ENCODE measurements around the gene TCF4. TPM values are rescaled to one million over a fixed set of nuclear protein-coding genes. Genes with fewer than 3 reads are reported as not detected.

Gene TCF4
- total RNA-seq, 1 experiment from 2014 or later, result 55.8 TPM

DNA sequence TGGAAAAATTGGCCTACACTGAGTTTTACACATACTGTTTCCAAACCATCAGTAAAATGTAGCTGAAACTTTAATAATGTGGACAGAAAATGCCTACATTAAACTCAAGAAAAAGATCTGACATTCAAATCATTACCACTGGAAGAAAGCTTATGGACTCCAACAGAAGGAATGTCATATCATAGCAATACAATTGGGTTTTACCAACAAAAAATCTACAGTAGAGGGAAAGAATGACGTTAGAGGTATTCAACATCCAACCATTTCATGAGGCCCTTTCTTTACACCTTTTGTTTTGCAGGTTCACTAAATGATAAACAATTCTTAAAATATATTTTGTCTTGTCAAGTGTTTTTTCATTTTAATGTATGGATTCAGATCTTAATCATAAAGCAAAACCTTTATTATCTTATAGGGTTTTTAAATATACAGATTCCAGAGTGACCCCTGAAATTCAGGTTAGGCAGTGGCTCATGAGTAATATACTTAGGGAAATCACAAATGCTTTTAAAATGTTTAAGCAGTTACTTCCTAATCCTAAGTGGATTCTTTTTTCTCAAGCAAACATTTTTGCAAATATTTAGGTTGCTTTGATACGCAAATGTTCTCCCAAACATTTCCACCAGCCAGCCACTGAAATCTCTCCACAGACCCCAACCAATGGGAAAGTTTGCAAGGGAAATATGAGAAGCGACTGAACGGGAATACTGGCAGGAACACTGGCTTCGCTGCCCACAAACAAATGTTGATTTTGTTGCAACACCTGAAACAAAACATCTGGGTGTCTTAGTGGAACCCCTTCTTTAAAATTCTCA, 168.7 kb downstream of the TCF4 start:
- H3K9me3 ChIP-seq (replicated peaks), result no peaks in the 10 kb centered on the region
- H3K4me1 ChIP-seq (replicated peaks), result peaks cover 20% of the 10 kb centered on the region
- no peaks in the 10 kb centered on the region for H3K27me3 ChIP-seq (replicated peaks)
- DNase-seq (ENCODE audit: low read depth in 1 of 2, low spot score in 2 of 2), result no peak
- no peaks in the 10 kb centered on the region for H3K36me3 ChIP-seq
- no peak overlapping the region; the same call in 1 of the 2 replicates for H3K27ac ChIP-seq
- H3K4me3 ChIP-seq, result no peak overlapping the region

DNA sequence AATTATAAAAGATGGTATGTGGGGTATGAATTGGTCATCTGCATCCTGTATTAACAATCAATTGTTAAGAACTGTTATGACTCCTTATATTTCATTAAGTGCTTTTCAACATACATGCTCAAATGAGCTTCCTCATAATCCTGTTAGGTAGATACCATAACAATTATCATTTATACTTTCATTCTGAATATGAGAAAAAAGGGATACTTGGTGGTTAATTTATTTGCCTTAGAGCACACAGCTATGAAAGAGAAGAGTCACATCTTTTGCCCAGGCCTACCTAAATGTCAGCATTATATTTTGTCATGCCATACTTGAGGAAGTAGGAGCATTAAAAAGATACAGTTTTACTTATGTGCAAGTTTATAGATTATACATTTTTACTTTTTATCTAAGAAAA, 169.6 kb downstream of the TCF4 start:
- Histone ChIP-seq H3K27ac (no peak overlapping the region), H3K36me3 (no peaks in the 10 kb centered on the region), H3K4me3 (no peak overlapping the region), H3K4me1 (replicated peaks) (peaks cover 17% of the 10 kb centered on the region), H3K27me3 (replicated peaks) (no peaks in the 10 kb centered on the region), H3K9me3 (replicated peaks) (no peaks in the 10 kb centered on the region)
- no peak for DNase-seq (ENCODE audit: low read depth in 1 of 2, low spot score in 2 of 2)

DNA sequence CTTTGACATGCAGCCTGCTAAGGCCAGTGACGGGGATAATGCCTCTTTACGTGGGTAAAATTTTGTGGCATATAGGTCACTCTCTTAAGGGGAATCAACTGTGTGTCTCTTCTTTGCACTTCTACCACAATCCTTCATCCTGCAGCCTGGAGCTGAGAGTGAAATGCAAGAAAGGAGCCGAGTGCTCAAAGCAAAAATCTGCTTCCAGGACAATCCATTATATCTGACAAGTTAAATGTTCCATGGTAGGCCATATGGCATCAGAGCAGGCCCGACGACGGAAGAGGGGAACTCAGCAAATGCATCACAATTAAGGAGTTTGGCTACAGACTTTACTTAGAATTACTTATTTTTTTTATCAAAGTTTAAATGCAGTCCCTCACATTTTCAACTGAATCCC, 171.2 kb downstream of the TCF4 start:
- H3K4me1 ChIP-seq (replicated peaks), result peaks cover 21% of the 10 kb centered on the region
- H3K27me3 ChIP-seq (replicated peaks), result no peaks in the 10 kb centered on the region
- H3K9me3 ChIP-seq (replicated peaks), result no peaks in the 10 kb centered on the region
- no peak overlapping the region for H3K27ac ChIP-seq
- H3K36me3 ChIP-seq, result no peaks in the 10 kb centered on the region
- no peak for DNase-seq (ENCODE audit: low read depth in 1 of 2, low spot score in 2 of 2)
- H3K4me3 ChIP-seq, result no peak overlapping the region

DNA sequence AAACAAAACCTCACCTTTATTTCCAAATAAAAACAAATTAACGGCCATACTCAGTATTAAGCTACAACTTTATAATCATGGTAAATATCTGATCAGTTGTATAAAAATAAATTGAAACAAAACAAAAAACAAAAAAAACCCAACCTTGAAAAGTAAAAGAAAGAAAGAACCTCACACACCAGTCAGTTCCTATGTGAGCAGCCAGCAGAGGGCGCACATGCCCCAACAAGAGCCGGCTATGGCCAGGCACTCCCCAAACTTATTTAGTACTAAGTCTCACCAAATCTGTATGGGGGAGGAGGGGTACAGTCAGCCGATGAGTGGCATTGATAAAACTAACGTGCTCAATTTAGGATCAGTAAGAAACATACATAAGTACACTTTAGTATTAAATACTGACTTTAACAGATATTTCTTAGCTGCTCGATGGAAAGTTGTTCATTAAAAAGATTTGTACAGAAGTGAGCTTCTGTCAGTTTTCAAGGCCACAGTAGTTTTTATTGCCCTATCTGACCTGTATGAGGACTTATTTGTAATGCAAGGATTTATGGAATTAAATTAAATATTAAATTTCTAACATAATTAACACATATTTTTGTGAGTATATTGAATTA, 172.6 kb downstream of the TCF4 start:
- Histone ChIP-seq H3K27me3 (replicated peaks) (no peaks in the 10 kb centered on the region), H3K27ac (no peak overlapping the region), H3K36me3 (no peaks in the 10 kb centered on the region), H3K4me3 (no peak overlapping the region), H3K4me1 (replicated peaks) (peaks cover 13% of the 10 kb centered on the region), H3K9me3 (replicated peaks) (no peaks in the 10 kb centered on the region)
- peak; percentile 69 to 81 for DNase-seq (ENCODE audit: low read depth in 1 of 2, low spot score in 2 of 2)

DNA sequence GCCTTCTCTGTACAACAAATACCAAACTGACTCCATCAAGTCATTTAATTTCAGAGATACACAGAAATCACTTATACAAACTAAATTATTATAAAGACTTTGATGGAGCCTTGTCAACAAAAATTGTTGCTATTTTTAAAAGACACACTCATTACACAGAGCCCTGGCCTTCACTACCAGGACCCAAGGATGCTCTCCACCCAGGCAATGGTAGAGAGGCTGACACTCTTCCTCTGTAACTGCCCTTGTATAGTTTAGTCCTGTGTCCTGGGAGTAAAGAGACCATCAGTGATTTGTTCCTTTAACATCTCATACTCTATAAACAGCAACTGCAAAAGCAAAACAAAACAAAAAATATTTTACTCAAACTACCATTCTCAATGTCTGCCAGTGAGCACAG, 173.5 kb downstream of the TCF4 start:
- Histone ChIP-seq H3K9me3 (replicated peaks) (no peaks in the 10 kb centered on the region), H3K27me3 (replicated peaks) (no peaks in the 10 kb centered on the region), H3K27ac (no peak overlapping the region), H3K36me3 (no peaks in the 10 kb centered on the region), H3K4me3 (no peak overlapping the region), H3K4me1 (replicated peaks) (peaks cover 5% of the 10 kb centered on the region)
- no peak for DNase-seq (ENCODE audit: low read depth in 1 of 2, low spot score in 2 of 2)

DNA sequence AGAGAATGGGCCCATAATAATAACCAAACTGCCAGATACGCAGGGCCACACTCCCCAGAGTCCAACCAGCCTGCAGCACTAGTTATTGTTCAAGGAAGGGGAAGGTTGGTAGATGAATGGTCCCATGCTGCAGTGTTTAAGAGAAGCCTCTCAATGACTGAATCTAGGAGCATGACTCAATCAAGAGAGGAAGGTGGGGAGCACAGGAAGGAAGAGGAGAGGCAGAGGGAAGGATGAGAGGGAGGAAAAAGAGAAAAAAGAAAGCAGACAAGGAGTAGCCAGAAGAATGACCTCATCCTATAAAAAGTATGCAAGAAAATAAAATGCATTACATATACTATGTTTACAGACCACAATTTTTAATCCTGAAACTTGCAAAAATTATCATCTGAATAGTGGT, 174.5 kb downstream of the TCF4 start:
- Histone ChIP-seq H3K4me3 (no peak overlapping the region), H3K27ac (no peak overlapping the region), H3K36me3 (no peaks in the 10 kb centered on the region), H3K27me3 (replicated peaks) (no peaks in the 10 kb centered on the region), H3K9me3 (replicated peaks) (no peaks in the 10 kb centered on the region), H3K4me1 (replicated peaks) (peaks cover 5% of the 10 kb centered on the region)
- DNase-seq (ENCODE audit: low read depth in 1 of 2, low spot score in 2 of 2), result no peak

DNA sequence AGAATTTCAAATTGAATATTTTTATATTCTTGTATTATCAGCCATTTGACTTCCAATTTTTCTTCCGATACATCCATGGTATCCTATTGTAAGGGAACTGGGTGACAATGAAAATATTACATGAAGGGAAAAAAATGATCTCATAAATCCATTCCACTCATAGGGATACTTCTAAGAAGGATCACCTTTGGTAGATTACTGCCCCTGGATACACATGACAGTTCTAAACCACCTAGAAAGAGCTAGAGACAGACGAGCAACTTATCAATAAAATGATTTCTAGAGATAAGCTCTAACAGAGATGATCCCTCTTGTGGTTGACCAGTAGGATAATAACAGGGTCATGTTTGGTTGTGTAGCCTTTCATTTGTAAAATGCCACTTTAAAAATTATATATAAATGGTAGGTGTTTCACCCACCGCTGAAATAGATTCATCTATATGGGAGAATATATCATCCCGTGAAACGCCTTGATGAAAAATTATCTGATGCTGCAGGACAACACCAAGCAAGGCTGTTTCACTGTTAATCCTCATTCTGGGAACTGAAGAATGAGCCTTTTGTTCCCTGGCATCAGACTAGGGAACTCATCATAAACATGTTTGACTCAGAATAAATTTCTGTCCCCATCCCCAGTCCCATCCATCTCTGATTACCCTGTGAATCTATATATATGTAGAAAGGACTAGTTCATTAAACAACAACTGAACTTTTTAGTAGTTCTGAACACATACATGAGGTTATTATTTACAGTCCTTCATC, 180.0 kb downstream of the TCF4 start:
- no peak for DNase-seq (ENCODE audit: low read depth in 1 of 2, low spot score in 2 of 2)
- H3K27me3 ChIP-seq (replicated peaks), result no peaks in the 10 kb centered on the region
- H3K4me3 ChIP-seq, result no peak overlapping the region
- H3K27ac ChIP-seq, result no peak overlapping the region
- H3K36me3 ChIP-seq, result no peaks in the 10 kb centered on the region
- no peaks in the 10 kb centered on the region for H3K9me3 ChIP-seq (replicated peaks)
- H3K4me1 ChIP-seq (replicated peaks), result peaks cover 31% of the 10 kb centered on the region

DNA sequence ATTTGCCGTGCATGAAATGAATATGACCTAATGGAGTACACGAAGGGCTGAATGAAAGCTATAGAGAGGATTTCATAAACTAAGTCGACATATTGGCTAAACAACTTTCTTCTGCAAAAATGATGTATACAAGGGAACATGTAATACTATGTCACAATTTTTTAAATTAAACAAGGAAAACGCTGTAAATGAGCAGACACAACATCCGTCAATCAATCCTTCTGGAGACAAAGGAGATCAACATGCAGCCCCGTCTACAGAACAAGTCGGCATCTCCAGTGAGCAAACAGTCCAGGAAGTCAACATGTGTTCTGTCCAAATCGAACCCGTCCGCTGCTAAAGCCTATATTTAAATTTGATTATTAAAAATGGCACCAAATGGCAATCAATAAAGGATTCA, 180.8 kb downstream of the TCF4 start:
- DNase-seq (ENCODE audit: low read depth in 1 of 2, low spot score in 2 of 2), result no peak
- H3K27me3 ChIP-seq (replicated peaks), result no peaks in the 10 kb centered on the region
- H3K9me3 ChIP-seq (replicated peaks), result no peaks in the 10 kb centered on the region
- no peak overlapping the region for H3K4me3 ChIP-seq
- H3K36me3 ChIP-seq, result no peaks in the 10 kb centered on the region
- no peak overlapping the region for H3K27ac ChIP-seq
- H3K4me1 ChIP-seq (replicated peaks), result peaks cover 34% of the 10 kb centered on the region

DNA sequence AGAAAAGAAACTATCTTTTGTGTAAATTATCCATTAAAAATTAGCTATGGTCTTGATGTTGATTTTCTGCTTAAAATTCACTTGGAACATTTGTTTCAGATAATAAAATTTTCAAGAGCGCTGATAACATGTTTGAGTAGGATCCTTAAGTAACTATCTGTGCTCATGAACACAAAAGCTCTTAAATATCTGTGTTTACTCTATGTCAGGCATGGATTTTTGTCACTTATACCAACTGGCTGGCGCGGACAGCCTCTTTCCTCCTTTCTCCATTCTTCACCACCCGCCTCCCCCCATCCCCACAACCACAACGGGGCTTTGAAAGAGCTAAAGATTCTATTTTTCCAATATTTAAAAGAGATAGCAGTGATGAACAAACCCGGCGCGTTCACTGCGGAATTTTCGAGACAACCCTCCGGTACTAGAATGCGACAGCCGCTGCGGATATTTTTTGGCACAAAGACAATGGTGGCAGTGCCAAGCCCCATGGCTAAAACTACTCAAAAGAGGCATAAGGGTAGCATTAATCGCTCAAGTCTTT, 181.5 kb downstream of the TCF4 start:
- H3K4me3 ChIP-seq, result no peak overlapping the region
- H3K27ac ChIP-seq, result no peak overlapping the region
- no peaks in the 10 kb centered on the region for H3K9me3 ChIP-seq (replicated peaks)
- H3K36me3 ChIP-seq, result no peaks in the 10 kb centered on the region
- DNase-seq (ENCODE audit: low read depth in 1 of 2, low spot score in 2 of 2), result no peak
- H3K4me1 ChIP-seq (replicated peaks), result peaks cover 34% of the 10 kb centered on the region
- H3K27me3 ChIP-seq (replicated peaks), result no peaks in the 10 kb centered on the region

DNA sequence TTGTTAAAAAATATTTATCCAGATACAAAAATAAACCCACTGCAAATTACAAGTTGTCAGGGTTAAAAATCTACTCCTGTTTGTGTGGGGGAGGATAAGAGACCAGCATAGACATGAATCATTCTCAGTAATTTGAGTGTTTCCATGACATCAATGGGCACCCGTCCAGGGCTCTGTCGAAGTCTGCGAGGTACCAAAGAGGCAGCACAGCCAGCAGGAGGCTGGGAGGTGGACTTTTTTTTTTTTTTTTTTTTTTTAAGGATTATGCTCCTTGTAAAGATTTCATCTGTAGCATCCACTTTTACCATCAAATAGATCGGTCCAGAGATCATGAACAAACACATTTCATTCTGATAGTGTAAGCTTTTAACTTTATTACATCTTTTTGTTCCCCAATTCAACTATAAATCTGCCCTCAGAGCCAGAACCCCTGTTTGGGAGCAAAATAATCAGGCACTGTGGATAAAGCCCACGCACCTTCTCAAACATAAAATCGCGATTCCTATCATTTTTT, 182.0 kb downstream of the TCF4 start:
- Histone ChIP-seq H3K4me1 (replicated peaks) (peaks cover 38% of the 10 kb centered on the region), H3K4me3 (no peak overlapping the region), H3K27ac (peak overlapping the region; percentile 41), H3K27me3 (replicated peaks) (no peaks in the 10 kb centered on the region), H3K9me3 (replicated peaks) (no peaks in the 10 kb centered on the region), H3K36me3 (no peaks in the 10 kb centered on the region)
- peak; percentile 91 to 92 for DNase-seq (ENCODE audit: low read depth in 1 of 2, low spot score in 2 of 2)

DNA sequence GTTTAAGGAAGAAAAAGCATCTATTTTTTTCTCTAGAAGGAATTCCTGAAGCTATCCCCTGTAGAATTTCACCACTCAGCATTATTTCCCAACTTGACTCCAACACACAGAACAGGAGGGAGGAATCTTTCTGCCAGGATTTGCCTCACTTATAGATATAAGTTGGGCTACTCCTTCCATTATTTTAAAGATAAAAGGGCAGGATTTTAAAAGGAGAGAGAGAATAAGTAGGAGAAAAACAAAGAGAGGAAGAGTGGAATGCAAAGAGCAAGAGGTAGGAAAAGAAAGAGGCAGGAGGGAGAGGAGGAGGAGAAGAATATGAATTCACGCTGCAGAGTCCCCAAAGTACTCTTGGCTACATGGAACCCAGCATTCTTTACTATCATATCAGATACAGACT, 182.5 kb downstream of the TCF4 start:
- H3K27ac ChIP-seq, result peak overlapping the region; percentile 41

DNA sequence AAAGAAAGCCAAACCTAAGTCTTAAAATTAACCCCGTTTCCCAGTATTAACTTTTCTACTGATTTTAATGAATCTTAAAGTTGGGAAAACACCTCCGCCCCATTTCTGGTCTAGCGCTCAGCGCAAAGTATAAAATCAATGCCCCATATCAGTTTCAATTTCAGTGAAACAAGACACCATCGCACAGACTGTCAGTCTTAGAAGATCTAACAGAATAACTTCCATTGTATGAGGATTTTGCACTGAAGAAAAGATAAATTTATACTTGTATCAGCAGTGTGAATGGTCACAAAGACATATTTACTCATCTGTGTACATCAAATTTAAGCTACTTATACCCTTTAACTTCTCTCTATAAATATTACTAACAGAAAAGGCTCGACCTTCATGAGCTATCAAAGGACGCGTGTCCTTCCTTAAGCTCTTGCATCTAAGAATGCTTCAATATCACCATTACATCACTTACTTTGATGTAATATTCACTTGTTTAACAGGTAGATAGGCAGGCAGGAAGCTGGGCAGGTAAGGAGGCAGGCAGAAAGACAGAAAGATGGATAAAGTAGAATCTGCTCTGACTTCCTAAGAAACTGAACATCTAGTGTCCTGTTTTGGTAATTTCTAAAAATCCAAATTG, 183.0 kb downstream of the TCF4 start:
- Histone ChIP-seq H3K27me3 (replicated peaks) (no peaks in the 10 kb centered on the region), H3K27ac (peak overlapping the region; percentile 41), H3K36me3 (no peaks in the 10 kb centered on the region), H3K4me3 (no peak overlapping the region), H3K4me1 (replicated peaks) (peaks cover 48% of the 10 kb centered on the region), H3K9me3 (replicated peaks) (no peaks in the 10 kb centered on the region)
- no peak for DNase-seq (ENCODE audit: low read depth in 1 of 2, low spot score in 2 of 2)

More for the DNA sequence above, 182.5 kb downstream of the TCF4 start:
- DNase-seq (ENCODE audit: low read depth in 1 of 2, low spot score in 2 of 2), result no peak
- Histone ChIP-seq H3K36me3 (no peaks in the 10 kb centered on the region), H3K4me3 (no peak overlapping the region), H3K27me3 (replicated peaks) (no peaks in the 10 kb centered on the region), H3K9me3 (replicated peaks) (no peaks in the 10 kb centered on the region), H3K4me1 (replicated peaks) (peaks cover 43% of the 10 kb centered on the region)

DNA sequence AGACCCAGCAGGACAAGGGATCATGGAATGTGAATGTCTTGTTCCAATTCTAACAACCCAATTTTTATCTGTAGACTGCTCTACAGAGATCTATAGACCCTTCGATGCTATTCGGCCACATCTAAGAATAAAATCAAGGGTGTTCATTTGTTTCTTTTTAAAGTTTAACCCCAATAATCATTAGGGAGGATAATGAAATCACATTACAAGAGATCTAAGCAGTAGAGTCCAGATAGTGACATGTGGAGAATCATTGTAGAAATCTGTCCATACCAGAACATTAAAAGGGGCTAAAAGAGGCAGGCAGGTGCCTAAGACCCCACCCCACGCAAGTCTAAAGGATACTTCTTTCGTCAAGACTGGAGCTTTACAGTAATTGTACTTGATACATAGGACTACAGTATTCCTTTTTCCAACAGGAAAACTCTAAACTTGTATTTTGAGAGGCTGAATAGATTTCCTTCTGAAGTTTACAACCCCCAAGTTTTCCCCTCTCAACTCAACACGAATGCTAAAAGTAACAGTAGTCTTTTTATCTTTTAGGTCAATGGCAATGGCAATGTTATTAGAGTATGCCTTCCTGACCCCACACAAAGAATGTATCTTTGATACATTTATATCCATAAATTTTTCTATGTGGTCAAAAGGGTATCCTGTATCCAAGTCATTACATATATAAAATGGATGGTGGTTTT, 183.7 kb downstream of the TCF4 start:
- Histone ChIP-seq H3K36me3 (no peaks in the 10 kb centered on the region), H3K27me3 (replicated peaks) (no peaks in the 10 kb centered on the region), H3K27ac (peak overlapping the region; percentile 70; the same call in 1 of the 2 replicates), H3K4me1 (replicated peaks) (peaks cover 55% of the 10 kb centered on the region), H3K4me3 (no peak overlapping the region), H3K9me3 (replicated peaks) (no peaks in the 10 kb centered on the region)
- DNase-seq (ENCODE audit: low read depth in 1 of 2, low spot score in 2 of 2), result no peak
